H7 (cell line): Measurements from ENCODE around the gene CYB561. TPM values are rescaled to one million over a fixed set of nuclear protein-coding genes. Genes with fewer than 3 reads are reported as not detected.
"Not testable (repeated sequence)": the region's sequence is repeated elsewhere in the genome, so short reads cannot be mapped to it uniquely, and the experiment has no call there.

Experiments
- DNase-seq: peaks from one replicate; pipeline ENCODE4 v3.0.0; 2012
- H3K27me3 ChIP-seq: 2 replicates; pipeline ENCODE4 v1.6.0; 2011; ENCODE audit warnings: mild to moderate bottlenecking, low read length; ENCODE audit not compliant: control insufficient read depth, insufficient read depth
- H3K36me3 ChIP-seq: replicated peaks from 2 replicates; pipeline ENCODE4 v1.5.1; 2011; ENCODE audit warnings: low read length; ENCODE audit not compliant: control insufficient read depth, insufficient read depth
- H3K4me3 ChIP-seq: 2 replicates; pipeline ENCODE4 v1.5.1; 2011; ENCODE audit warnings: low read depth, mild to moderate bottlenecking, control low read depth, low read length, moderate library complexity; ENCODE audit not compliant: insufficient read depth
- total RNA-seq: library from RNA; depleted of rRNA; stranded (reverse); fragments of >200 nt; shearing (Covaris generic); gene quantifications from 2 replicates; pipeline ENCODE4 v1.2.3, GENCODE V29; 2014

CYB561 gene
- total RNA-seq, 1 experiment from 2014 or later: 34.5 TPM

DNA sequence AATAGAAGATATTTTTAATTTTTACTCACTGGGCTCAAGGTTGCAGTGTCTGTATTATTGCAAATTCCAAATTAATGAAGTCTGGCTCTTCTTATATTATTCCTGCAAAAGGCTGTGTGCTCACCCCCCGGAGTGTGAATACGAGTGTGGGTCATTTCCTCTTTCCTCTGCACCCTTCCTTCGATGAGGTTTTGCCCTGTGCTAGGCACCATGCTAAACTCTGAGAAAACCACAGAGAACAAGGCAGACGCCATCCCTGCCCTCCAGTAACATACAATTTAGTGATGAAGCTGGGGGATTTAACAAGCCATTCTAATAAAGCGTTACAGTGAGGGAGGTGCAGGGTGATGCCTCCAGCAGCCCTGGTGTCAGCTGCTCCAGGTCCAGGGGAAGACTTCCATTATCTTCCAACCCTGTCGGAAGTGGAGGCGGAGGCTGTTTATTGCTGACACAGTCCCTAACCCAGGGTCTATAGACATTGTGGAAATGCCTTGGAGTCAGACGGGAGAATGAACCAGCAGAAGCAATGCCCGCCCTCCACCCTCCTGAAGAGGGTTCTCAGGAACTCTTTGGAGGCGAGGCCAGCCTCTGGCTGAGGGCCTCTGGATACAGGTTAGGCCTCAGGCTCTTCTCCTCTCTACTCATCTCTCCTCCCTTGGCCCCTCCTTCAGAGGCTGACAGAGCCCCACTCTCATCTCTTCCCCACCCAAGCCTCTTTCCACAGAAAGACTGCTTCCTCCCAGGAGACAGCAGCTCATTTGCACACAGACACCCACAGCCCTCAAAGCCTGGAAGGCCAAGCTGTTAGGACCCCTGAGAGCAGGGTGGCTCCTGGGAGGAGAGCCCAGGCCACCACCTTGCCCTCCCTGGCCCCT is 28.7 kb upstream of the CYB561 start:
- Histone ChIP-seq H3K27me3 (peaks cover 17% of the 10 kb centered on the region), H3K4me3 (no peak overlapping the region), H3K36me3 (no peaks in the 10 kb centered on the region)
- no peak for DNase-seq

DNA sequence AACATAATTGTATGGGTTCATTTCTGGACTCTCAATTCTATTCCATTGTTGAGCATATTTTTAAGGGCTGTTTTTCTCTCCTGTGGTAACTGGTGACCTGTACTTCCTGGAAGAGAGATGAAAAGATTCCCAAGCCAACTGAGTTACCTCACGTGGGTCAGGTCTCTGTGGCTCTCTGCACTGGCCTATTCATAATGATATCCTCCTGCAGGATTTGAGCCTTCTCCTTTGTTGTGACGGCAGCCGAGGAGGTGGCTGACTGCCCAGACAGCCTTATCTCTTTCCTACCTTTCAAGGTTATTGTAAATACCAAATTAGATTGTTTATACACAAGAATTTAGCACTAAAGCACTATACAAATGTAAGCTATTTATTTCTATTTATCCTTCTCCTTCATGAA is 28.1 kb upstream of the CYB561 start:
- no peaks in the 10 kb centered on the region for H3K36me3 ChIP-seq
- peaks cover 17% of the 10 kb centered on the region for H3K27me3 ChIP-seq
- no peak for DNase-seq
- H3K4me3 ChIP-seq: no peak overlapping the region

DNA sequence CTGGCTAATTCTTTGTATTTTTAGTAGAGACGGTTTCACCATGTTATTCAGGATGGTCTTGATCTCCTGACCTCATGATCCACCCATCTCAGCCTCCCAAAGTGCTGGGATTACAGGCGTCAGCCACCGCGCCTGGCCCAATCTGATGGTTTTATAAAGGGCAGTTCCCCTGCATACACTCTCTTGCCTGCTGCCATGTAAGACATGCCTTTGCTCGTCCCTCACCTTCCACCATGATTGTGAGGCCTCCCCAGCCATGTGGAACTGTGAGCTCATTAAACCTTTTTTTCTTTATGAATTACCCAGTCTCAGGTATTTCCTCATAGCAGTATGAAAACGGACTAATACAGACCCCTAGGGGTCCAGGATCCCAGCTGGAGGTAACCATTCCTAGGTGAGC is 22.0 kb upstream of the CYB561 start:
- H3K36me3 ChIP-seq, H3K27me3 ChIP-seq, DNase-seq, H3K4me3 ChIP-seq: not testable (repeated sequence)

DNA sequence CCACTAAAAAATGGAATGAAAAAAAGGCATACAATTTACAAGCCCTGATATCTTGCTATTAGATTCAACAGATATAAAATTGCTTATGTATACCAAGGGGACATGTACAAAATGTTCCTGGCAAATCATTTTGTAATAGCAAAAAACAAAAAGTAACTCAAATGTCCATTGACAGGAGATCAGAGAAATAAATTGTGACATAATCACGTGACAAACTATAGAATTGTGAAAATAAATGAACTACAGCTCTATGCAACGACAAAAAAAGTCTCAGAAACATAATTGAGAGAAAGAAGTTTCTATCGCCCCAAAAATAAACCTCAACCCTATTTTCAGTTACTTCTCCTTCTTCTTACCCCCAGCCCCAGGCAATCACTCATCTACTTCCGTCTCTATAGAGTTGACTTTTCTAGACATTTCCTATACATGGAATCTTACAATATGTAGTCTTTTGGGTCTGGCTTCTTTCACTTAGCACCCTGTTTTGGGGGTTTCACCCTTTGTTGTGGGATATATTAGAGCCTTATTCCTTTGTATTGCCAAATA is 18.7 kb upstream of the CYB561 start:
- DNase-seq: no peak
- Histone ChIP-seq H3K27me3 (no peaks in the 10 kb centered on the region), H3K36me3 (no peaks in the 10 kb centered on the region), H3K4me3 (no peak overlapping the region)

DNA sequence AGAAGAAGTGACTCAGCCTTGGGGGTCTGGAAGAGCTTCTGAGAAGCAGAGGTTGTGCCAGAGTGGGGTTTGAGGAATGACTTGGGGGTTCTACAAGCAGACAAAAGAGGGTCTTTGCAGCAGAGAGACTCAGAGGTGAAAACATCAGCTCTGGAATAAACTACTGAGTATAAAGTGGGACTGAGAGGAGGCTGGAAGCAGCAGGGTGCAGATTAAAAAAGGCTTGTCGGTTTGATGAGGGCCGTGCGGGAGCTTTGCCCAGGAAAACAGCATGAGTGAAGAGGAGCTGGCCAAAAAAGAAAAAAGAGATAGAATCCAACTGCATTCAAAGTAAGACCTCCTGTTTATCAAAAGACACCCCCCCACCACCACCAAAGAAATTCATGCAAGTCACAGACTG is 17.7 kb upstream of the CYB561 start:
- Histone ChIP-seq H3K27me3 (no peaks in the 10 kb centered on the region), H3K4me3 (no peak overlapping the region), H3K36me3 (no peaks in the 10 kb centered on the region)
- no peak for DNase-seq

DNA sequence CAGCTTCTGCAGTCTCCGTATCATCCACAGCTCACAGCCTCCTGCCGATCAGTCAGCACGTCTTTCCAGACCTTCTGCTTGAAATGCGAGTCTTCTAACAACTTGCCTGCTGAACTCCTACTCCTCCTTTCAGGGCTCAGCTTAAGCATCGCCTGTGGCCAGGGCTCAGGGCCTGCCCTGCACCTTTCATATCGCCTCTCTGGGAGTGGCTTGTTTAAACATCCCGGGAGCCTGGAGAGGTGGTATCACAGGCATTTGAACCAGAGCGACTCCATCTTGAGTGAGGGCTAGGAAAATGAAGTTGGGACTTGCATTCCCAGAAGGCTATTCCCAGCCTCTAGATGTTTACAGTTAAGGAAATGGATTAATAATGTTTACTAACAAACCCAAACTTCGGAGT is 13.9 kb upstream of the CYB561 start:
- Histone ChIP-seq H3K36me3 (no peaks in the 10 kb centered on the region), H3K4me3 (no peak overlapping the region), H3K27me3 (no peaks in the 10 kb centered on the region)
- no peak for DNase-seq

DNA sequence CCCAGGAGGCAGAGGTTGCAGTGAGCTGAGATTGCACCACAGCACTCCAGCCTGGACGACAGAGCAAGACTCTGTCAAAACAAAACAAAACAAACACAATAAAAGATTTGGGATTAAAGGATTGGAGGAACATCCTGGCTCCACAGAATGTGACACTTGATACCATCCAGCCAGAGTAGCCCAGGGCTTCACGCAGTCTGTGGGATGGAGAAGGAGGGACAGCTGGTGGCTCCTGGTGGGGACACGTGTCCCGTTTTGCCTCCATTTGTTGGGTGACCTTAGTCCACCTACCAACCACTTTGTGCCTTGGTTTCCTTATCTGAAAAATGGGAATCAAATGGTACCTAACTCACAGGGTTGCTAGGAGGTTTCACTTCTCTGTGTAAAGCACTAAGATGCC is 12.4 kb upstream of the CYB561 start:
- no peaks in the 10 kb centered on the region for H3K27me3 ChIP-seq
- DNase-seq: no peak
- no peaks in the 10 kb centered on the region for H3K36me3 ChIP-seq
- H3K4me3 ChIP-seq: no peak overlapping the region

DNA sequence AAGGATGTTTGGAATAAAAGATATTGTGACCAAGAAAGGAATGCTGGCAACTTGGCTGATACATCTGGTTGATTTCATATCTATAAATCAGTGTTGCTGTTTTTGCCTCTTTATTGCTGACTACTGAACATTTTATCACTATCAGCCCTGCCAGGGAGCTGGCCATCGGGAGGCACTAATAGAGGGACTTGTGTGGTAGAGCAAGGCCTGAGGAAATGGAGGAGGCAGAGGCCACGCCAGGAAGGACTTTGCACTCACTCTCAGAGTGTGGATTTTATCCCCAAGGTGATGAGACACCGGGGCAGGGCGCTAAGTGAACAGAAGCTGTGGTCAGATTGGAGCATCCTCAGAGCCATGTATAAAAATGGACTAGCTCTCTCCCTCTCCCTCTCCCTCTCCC is 9.3 kb upstream of the CYB561 start:
- H3K27me3 ChIP-seq: no peaks in the 10 kb centered on the region
- no peak overlapping the region for H3K4me3 ChIP-seq
- DNase-seq: no peak
- no peaks in the 10 kb centered on the region for H3K36me3 ChIP-seq

DNA sequence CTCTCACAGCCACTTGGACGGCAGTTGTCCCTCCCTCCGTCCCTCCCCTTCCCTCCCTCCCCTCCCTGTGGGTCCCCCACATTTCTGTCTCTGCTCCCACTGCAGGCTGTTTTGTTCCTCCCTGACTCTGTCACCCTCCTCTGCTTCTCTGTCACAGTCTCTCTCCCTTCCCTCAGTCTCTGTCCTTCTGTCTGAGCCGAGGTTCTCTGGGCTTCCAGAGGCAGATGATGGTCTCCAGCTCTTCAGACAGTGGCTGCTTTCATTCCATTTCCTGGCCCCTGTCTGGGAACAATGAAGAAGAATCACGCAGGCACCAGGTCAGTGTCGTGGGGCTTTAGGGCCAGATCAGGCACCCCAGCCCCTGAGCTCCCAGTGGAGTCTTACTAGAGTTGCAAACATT is 8.8 kb upstream of the CYB561 start:
- H3K27me3 ChIP-seq: no peaks in the 10 kb centered on the region
- DNase-seq: no peak
- no peak overlapping the region for H3K4me3 ChIP-seq
- H3K36me3 ChIP-seq: no peaks in the 10 kb centered on the region

DNA sequence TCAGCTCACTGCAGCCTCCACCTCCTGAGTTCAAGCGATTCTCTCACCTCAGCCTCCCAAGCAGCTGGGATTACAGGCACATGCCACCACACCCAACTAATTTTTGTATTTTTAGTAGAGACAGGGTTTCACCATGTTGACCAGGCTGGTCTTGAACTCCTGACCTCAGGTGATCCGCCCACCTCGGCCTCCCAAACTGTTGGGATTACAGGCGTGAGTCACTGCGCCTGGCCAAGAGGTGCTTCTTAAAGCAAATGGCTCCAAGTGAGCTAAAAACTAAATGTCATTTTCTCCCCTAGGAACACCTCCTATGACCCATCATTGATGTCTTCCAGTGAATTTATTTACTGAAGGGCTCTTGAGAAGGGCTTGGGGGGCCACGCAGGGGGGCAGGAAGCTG is 8.3 kb upstream of the CYB561 start:
- not testable (repeated sequence) for H3K4me3 ChIP-seq, H3K27me3 ChIP-seq, DNase-seq, H3K36me3 ChIP-seq

DNA sequence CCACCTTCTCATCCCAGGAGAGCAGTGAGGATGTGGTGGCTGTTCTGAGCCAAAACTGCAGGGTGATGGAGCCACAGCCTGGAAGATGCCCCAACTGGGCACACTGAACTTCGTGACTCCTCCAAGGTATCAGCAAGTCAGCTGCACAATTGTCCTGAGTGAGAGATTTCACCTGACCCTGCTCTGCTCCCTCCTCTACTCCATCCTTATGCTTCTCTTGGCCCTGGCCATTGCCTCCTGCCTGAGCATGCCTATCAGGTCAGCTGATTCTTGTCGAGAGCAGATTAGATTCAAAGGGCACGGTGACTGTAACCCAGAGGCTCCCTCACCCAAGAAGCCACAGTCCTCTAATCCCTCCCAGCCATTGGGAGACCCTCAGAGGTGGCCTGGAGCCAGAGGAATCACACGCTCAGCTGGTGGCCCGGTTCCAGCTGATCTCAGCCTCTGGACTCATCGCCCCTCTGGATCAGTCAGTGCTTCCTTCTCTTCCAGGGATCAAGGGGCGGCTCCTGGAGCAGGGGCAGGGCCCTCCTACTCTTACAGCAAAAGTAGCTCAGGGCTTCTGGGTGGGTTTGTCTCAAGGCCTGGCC is 7.0 kb upstream of the CYB561 start:
- H3K36me3 ChIP-seq: no peaks in the 10 kb centered on the region
- no peak for DNase-seq
- H3K27me3 ChIP-seq: no peaks in the 10 kb centered on the region
- no peak overlapping the region for H3K4me3 ChIP-seq

DNA sequence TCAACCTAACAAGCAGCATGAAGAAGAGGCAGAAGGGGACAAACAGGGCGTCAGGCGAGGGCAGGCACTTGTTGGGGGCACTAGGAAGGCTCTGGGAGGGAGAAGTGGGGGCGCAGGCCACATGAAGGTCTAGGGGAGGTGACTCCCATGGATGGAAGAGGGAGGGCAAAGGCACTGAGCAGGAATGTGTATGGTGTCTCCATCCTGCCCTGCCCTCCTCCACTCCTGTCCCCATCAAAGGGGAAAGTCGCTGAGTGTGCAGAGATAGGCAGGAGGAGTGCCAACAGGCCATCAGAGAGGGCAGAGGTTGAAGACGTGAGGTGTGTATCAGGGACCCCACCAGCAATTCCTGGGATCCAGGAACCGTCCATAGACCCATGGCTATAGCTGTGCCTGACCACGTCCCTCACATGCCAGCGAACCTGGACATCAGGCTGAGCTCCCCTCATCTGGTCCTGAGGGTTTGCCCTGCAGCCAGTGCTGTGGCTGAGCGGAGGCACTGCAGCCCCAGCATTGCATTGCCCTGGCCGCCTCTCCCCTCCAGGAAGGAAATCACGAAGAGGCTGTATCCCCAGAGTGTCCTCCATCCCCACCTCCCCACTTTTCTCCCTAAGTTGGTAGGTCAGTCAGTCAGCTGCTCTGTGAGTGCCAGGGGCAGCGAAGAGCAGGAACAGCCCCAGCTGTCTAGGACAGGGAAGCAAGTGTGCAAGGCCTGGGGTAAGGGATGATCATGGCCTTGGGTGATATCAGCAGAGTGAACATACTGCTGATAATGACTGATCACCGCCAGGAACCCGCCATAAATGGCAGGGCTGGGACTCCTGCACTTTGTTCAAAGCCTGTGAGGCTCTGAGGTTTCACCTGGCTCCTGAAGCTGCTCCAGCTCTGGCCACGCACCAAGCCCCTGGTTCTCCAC is 6.2 kb upstream of the CYB561 start:
- H3K4me3 ChIP-seq: no peak overlapping the region
- peak; percentile 48 for DNase-seq
- H3K27me3 ChIP-seq: no peaks in the 10 kb centered on the region
- H3K36me3 ChIP-seq: no peaks in the 10 kb centered on the region

DNA sequence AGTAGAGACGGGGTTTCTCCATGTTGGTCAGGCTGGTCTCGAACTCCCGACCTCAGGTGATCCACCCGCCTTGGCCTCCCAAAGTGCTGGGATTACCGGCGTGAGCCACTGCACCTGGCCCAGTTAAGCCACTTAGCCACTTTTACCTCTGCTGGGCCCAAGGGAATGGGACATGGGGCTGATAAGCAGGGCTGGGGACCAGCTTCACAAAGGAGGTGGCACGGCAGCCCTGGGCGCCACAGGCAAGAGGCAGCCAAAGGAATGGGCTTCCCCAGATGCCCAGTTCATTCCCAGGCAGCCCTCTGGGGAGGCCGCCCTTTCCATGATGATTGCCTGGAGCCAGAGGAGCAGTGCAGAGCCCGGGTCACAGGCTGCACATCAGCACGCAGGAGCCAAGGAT is 5.0 kb upstream of the CYB561 start:
- Histone ChIP-seq H3K4me3 (no peak overlapping the region), H3K27me3 (no peaks in the 10 kb centered on the region), H3K36me3 (no peaks in the 10 kb centered on the region)
- no peak for DNase-seq

DNA sequence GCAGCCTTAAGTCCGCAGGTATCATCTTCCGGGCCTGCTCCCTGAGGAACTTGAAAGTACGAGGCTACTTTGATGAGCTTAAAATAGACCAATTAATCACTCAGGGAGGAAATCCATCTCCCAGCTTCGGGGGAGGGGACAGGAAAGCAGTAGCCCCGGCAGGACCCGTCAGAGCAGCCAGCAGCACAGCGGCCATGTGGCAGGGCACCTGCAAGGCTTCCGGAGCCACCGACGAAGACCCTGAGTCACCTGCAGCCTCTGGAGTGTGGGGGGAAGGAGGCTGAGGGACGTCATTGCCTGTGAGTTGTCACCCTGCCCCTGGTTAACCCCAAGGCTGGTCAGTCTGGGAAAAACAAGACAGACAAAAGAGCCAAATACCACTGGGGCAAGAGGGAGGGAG is 4.4 kb upstream of the CYB561 start:
- DNase-seq: peak; percentile 56
- Histone ChIP-seq H3K27me3 (no peaks in the 10 kb centered on the region), H3K36me3 (no peaks in the 10 kb centered on the region), H3K4me3 (no peak overlapping the region)
